ENCODE data around the gene IQGAP2.

The IQGAP2 gene

DNA sequence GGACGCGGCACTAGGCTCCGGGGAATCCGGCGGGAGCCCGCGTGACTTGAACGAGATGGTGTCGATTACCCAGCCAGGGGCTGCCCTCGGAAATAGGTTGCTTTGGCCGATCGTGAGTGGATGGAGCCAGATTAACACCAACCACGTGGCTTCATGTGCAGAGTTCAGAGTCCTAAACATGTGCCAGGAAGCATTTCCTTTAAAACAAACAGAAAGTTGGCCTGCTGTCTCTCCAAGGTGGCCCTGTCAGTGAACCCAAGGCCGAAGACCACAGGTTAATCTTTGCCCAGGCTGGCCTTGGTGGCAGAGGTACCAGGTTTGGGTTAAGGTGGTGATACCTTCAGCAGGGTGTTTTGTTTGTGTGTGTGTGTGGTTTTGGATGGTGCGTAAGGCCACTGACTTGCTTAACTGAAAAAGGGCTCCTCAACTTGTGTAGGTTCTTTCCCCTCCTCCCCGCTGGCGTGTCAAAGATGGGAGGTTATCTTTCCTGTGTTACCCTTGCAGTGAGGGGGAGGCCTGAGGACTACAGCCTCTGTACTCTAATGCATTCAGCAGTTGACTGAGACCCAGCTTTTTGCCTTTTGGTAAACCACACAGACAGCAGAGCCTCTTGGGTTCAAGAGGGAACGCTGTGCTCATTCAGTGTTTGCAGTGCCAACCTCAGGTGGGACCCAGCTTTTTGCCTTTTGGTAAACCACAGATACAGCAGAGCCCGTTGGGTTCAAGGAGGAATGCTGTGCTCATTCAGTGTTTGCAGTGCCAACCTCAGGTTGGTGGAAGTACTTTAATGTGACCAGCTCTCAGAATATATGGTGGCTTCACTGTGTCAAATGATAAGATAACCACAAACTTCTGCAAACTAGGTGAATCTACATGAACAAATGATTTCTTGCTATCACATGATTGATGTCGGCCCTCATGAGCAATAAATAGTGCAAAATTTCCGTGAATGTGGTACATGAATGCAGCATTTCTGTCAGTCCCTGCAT, 1.4 kb downstream of the IQGAP2 start:
- peak overlapping the region; percentile 93 for H3K4me3 ChIP-seq (ENCODE audit: low read depth, low read length)
- TF ChIP-seq, protein P1, sequence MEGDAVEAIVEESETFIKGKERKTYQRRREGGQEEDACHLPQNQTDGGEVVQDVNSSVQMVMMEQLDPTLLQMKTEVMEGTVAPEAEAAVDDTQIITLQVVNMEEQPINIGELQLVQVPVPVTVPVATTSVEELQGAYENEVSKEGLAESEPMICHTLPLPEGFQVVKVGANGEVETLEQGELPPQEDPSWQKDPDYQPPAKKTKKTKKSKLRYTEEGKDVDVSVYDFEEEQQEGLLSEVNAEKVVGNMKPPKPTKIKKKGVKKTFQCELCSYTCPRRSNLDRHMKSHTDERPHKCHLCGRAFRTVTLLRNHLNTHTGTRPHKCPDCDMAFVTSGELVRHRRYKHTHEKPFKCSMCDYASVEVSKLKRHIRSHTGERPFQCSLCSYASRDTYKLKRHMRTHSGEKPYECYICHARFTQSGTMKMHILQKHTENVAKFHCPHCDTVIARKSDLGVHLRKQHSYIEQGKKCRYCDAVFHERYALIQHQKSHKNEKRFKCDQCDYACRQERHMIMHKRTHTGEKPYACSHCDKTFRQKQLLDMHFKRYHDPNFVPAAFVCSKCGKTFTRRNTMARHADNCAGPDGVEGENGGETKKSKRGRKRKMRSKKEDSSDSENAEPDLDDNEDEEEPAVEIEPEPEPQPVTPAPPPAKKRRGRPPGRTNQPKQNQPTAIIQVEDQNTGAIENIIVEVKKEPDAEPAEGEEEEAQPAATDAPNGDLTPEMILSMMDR (IDR thresholded peaks at IDR 0.05; ENCODE audit: borderline replicate concordance, insufficient read depth, low read depth, low read length): no peak

DNA sequence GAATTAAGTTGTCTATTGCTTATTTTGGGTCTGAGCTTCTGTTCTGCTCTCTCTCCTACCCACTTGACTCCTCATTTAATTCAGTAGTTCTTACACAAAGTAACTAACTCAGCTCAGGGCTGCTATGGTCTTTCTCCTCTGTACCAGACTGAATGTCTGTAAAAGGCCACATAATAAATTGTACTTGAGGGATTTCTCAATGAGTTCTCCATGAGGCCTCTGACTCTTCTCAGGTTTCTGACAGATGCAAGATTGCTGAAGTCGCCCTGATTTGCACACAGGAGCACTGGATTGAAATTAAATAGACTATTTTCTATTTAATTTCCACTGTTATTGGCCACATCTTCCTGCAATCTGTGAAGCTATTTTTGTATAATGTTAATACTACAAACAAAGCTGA, 2.9 kb downstream of the IQGAP2 start:
- H3K4me3 ChIP-seq (ENCODE audit: low read depth, low read length): peak overlapping the region; percentile 28
- TF ChIP-seq, protein P1 (IDR thresholded peaks at IDR 0.05; ENCODE audit: borderline replicate concordance, insufficient read depth, low read depth, low read length): no peak

DNA sequence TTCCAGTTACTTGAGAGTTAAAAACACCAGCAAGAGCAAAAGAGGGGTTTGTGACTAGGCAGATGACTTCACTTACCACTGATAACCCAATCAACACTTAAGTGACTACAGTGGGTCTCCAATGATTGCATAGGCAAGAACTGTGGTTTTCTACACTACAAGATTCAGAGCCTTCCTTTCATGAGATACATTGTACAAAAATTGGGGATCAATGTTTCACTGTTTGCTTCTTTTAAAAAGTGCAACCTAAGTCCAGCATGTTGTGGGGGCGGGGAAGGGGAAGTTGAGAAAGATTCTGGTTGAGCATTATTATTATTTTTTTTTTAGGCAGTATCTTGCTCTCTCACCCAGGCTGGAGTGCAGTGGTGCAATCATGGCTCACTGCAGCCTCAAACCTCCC, 3.6 kb downstream of the IQGAP2 start:
- H3K4me3 ChIP-seq (ENCODE audit: low read depth, low read length): no peak overlapping the region
- TF ChIP-seq, protein P1 (IDR thresholded peaks at IDR 0.05; ENCODE audit: borderline replicate concordance, insufficient read depth, low read depth, low read length): no peak

DNA sequence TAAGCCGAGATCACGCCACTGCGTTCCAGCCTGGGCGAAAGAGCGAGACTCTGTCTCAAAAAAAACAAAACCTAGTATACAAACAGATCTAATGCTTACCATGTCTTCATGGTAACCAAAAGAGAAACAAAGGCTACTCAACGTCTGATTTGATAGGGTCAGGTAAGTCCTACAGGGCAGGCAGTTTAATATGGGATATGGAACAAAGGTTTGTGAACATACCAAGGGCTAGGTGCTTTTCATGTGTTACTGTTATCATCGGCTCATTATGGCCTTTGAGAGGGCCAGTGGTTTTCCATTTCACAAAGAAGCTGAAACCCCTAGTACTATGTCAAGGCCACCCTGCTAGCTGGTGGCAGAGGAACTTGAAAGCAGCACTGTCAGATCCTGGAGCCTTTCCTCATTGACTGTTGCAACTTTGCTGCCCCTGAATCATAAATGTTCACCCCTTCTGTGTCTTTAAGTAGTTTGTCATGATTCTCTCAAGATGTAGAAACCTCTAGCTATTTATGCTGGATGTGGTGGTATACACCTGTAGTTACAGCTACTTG, 5.1 kb downstream of the IQGAP2 start:
- TF ChIP-seq, protein P1 (IDR thresholded peaks at IDR 0.05; ENCODE audit: borderline replicate concordance, insufficient read depth, low read depth, low read length): no peak
- no peak overlapping the region for H3K4me3 ChIP-seq (ENCODE audit: low read depth, low read length)

DNA sequence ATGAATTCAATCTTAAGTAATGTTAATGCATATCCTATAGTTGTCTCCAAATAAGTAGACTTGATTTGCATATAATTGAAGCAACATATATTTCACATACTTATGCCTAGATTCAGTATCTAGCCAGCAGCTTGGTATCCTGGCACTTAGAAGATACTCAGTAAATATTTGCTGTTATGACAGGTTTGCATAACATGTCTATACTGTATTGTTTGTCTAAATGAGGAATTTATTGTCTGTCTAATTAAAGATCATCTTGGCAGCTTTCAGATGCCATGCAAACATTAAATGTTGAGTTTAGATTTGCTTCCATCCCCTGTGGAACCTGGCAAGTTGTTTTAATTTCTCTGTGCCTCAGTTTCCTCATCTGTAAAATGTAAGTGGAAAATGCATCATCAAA, 9.4 kb downstream of the IQGAP2 start:
- H3K4me3 ChIP-seq (ENCODE audit: low read depth, low read length): no peak overlapping the region
- TF ChIP-seq, protein P1 (IDR thresholded peaks at IDR 0.05; ENCODE audit: borderline replicate concordance, insufficient read depth, low read depth, low read length): no peak

DNA sequence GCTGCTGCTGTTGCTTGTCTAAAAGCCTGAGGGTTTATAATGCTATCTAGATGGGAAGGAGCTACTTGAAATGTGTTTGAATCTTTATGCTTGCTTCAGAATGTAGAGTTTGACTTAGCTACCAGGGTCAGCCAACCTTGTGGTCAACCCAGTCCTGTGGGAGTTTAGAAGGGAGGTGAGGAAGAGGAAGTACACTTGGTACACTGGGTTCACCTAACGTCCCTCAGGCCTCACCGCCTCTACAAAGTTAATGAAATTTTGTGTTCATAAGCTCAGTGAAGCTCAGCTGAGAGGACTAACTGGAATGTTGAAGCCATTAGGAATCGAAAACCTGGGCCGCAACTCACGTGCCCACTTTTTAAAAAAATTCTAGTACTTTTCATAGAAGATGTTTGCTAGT, 10.7 kb downstream of the IQGAP2 start:
- no peak overlapping the region for H3K4me3 ChIP-seq (ENCODE audit: low read depth, low read length)
- TF ChIP-seq, protein P1 (IDR thresholded peaks at IDR 0.05; ENCODE audit: borderline replicate concordance, insufficient read depth, low read depth, low read length): no peak

All from GM12875 (cell line).